ENCODE measurements around the gene HEMGN.

Gene HEMGN

GRCh38 chr9:97895695-97896332 is 42.2 kb downstream of the HEMGN start:
- DNase-seq (ENCODE audit: low read depth, low spot score): no peak

GRCh38 chr9:97895211-97895610 is 42.8 kb downstream of the HEMGN start:
- DNase-seq (ENCODE audit: low read depth, low spot score): no peak

GRCh38 chr9:97892421-97892820 is 45.6 kb downstream of the HEMGN start:
- DNase-seq (ENCODE audit: low read depth, low spot score): no peak

- no peak for DNase-seq (ENCODE audit: low read depth, low spot score)
Measured at GRCh38 chr9:97891736-97892135, 46.2 kb downstream of the HEMGN start.

- peak; percentile 20 for DNase-seq (ENCODE audit: low read depth, low spot score)
Measured at GRCh38 chr9:97889941-97890887, 47.8 kb downstream of the HEMGN start.

- no peak for DNase-seq (ENCODE audit: low read depth, low spot score)
Measured at GRCh38 chr9:97880336-97880735, 57.6 kb downstream of the HEMGN start.
